HepG2 (cell line): Measurements from ENCODE around the gene CCL5. TPM values are rescaled to one million over a fixed set of nuclear protein-coding genes. Genes with fewer than 3 reads are reported as not detected.

ENCODE experiments used
- ATAC-seq: fragments of 200-7000 bp; cut with Tn5 transposase; 3 replicates; pipeline ENCODE4 v1.9.1; 2020; ENCODE audit warnings: mild to moderate bottlenecking, moderate library complexity
- BruUV-seq: library from RNA; stranded (reverse); fragments of 400-500 nt; replicated peaks from 2 replicates; lab custom pipeline; 2021; lab: Mats Ljungman, UMichigan
- CTCF ChIA-PET: fragments of 300-600 bp; formaldehyde crosslinking; extraction: SDS; loops from one replicate; lab custom pipeline; 2021; ENCODE audit warnings: low total read pairs, inconsistent platforms, low intra/inter-chr PET ratio; lab: Yijun Ruan, JAX
- POLR2A ChIA-PET: fragments of 350-600 bp; sonication (Branson Sonifier 250); formaldehyde crosslinking; loops from one replicate; lab custom pipeline; 2020; ENCODE audit warnings: antibody characterized with exemption, inconsistent platforms; lab: Yijun Ruan, JAX
- DNase-seq: peaks from one replicate; pipeline ENCODE4 v3.0.0-alpha.2; 2015; ENCODE audit warnings: low spot score
- FAIRE-seq: peaks from 3 replicates; lab custom pipeline; 2011; peaks lifted over from hg19 to GRCh38; lab: Jason Lieb, UNC
- H2AFZ ChIP-seq: one replicate; pipeline ENCODE4 v1.6.1; 2011; ENCODE audit warnings: low read length, inconsistent platforms
- H3K27ac ChIP-seq: fragments of 300-600 bp; 3 replicates; pipeline ENCODE4 v1.8.0; 2011; ENCODE audit warnings: mixed run types, mild to moderate bottlenecking, mixed read lengths, low read length, inconsistent platforms; ENCODE audit not compliant: insufficient read depth; ENCODE audit errors: extremely low read length
- H3K27me3 ChIP-seq, 2 experiments: fragments of 200-600 bp in 1 of 2; 2 replicates in 1 of 2; 3 replicates in 1 of 2; pipeline versions ENCODE4 v1.6.0 to v1.8.0; 2011; ENCODE audit warnings: low read length in 2 of 2, mild to moderate bottlenecking in 2 of 2, moderate library complexity in 2 of 2, inconsistent platforms in 1 of 2; ENCODE audit not compliant: insufficient read depth in 2 of 2, control insufficient read depth in 1 of 2
- H3K36me3 ChIP-seq, 2 experiments: fragments of 200-600 bp in 1 of 2; replicated peaks in 1 of 2; 2 replicates in 1 of 2; 3 replicates in 1 of 2; pipeline versions ENCODE4 v1.5.1 to v1.8.0; 2011; ENCODE audit warnings: low read length in 2 of 2, inconsistent platforms in 1 of 2; ENCODE audit not compliant: insufficient read depth in 2 of 2, control insufficient read depth in 1 of 2
- H3K4me1 ChIP-seq: 2 replicates; pipeline ENCODE4 v1.5.1; 2012; ENCODE audit warnings: low read length, inconsistent platforms; ENCODE audit not compliant: insufficient read depth
- H3K4me2 ChIP-seq: 2 replicates; pipeline ENCODE4 v1.6.0; 2011; ENCODE audit warnings: low read depth, low read length, inconsistent platforms
- H3K4me3 ChIP-seq, 3 experiments: fragments of 200-600 bp in 1 of 3; sonication (generic), shearing (Covaris generic) in 1 of 3; replicated peaks in 1 of 3; 2 replicates each; pipeline ENCODE4 v1.5.1; 2011 to 2016; ENCODE audit warnings: low read length in 3 of 3, inconsistent platforms in 2 of 3, low read depth in 2 of 3, mild to moderate bottlenecking in 2 of 3, control low read depth in 1 of 3, mixed read lengths in 1 of 3; ENCODE audit not compliant: insufficient read depth in 1 of 3
- H3K79me2 ChIP-seq: one replicate; pipeline ENCODE4 v1.6.1; 2011; ENCODE audit warnings: low read length, inconsistent platforms; ENCODE audit not compliant: insufficient read depth
- H3K9ac ChIP-seq: 2 replicates; pipeline ENCODE4 v1.6.0; 2011; ENCODE audit warnings: mild to moderate bottlenecking, low read depth, low read length, inconsistent platforms; ENCODE audit not compliant: insufficient read depth
- H3K9me3 ChIP-seq: 2 replicates; pipeline ENCODE4 v1.5.1; 2012; ENCODE audit warnings: mild to moderate bottlenecking, low read length
- H4K20me1 ChIP-seq: 2 replicates; pipeline ENCODE4 v1.6.0; 2011; ENCODE audit warnings: inconsistent platforms, mild to moderate bottlenecking, low read length, moderate library complexity; ENCODE audit not compliant: insufficient read depth
- AGO2 ChIP-seq: fragments of 200-400 bp; formaldehyde crosslinking; optimal IDR thresholded peaks from 2 replicates; pipeline ENCODE3; 2017; ENCODE audit warnings: mild to moderate bottlenecking, low read depth, low read length, moderate library complexity
- CENPT ChIP-seq: sonication (generic); formaldehyde crosslinking; IDR thresholded peaks from 2 replicates; pipeline ENCODE4 v1.8.0; 2022; ENCODE audit warnings: low read depth, mild to moderate bottlenecking, moderate library complexity, missing genetic modification reagents
- FOXA3 ChIP-seq: IDR thresholded peaks from 2 replicates; pipeline ENCODE4 v1.6.1; 2016; ENCODE audit warnings: missing genetic modification reagents, missing compliant biosample characterization
- HMG20B ChIP-seq: conservative IDR thresholded peaks from 2 replicates; pipeline ENCODE4 v1.6.1; 2016; ENCODE audit warnings: missing genetic modification reagents, missing compliant biosample characterization
- HNF4A ChIP-seq: sonication (generic); formaldehyde crosslinking; IDR thresholded peaks from 2 replicates; pipeline ENCODE4 v1.4.0; 2020; ENCODE audit warnings: missing genetic modification reagents
- HNRNPK ChIP-seq: fragments of 200-400 bp; formaldehyde crosslinking; IDR thresholded peaks from 2 replicates; pipeline ENCODE4 v1.6.1; 2018; ENCODE audit warnings: low read length, low read depth, moderate library complexity, mild to moderate bottlenecking; ENCODE audit not compliant: poor library complexity, severe bottlenecking
- NFIB ChIP-seq: sonication (generic); formaldehyde crosslinking; IDR thresholded peaks from 2 replicates; pipeline ENCODE4 v1.9.0; 2021; ENCODE audit warnings: missing genetic modification reagents, mild to moderate bottlenecking, borderline replicate concordance
- PLRG1 ChIP-seq: fragments of 450-650 bp; conservative IDR thresholded peaks from 2 replicates; pipeline ENCODE4 v1.6.1; 2016
- POLR2G ChIP-seq: fragments of 200-400 bp; formaldehyde crosslinking; IDR thresholded peaks from 2 replicates; pipeline ENCODE4 v1.6.1; 2018; ENCODE audit warnings: mild to moderate bottlenecking, low read depth, low read length, moderate library complexity
- PRPF4 ChIP-seq: fragments of 200-400 bp; formaldehyde crosslinking; IDR thresholded peaks from 2 replicates; pipeline ENCODE4 v1.6.1; 2016; ENCODE audit warnings: low read length, low read depth; ENCODE audit not compliant: poor library complexity, severe bottlenecking
- RARA ChIP-seq: IDR thresholded peaks from 2 replicates; pipeline ENCODE4 v1.6.1; 2016; ENCODE audit warnings: missing genetic modification reagents, missing compliant biosample characterization
- SETDB1 ChIP-seq: sonication (generic); formaldehyde crosslinking; IDR thresholded peaks from 2 replicates; pipeline ENCODE4 v1.5.1; 2020; ENCODE audit warnings: missing genetic modification reagents, mild to moderate bottlenecking, borderline replicate concordance
- ZNF124 ChIP-seq: sonication (generic); formaldehyde crosslinking; IDR thresholded peaks from 2 replicates; pipeline ENCODE4 v1.4.0; 2020; ENCODE audit warnings: missing genetic modification reagents
- ZSCAN31 ChIP-seq: sonication (generic); formaldehyde crosslinking; IDR thresholded peaks from 2 replicates; pipeline ENCODE4 v1.5.0; 2020; ENCODE audit warnings: low read depth, mild to moderate bottlenecking, missing genetic modification reagents
- WGBS: methylation state at CpG from one replicate; pipeline ENCODE4 v1.1.6; 2017; ENCODE audit warnings: low lambda C conversion rate; 5-methylcytosine and 5-hydroxymethylcytosine counted together
- in situ Hi-C: cut with HindIII; loops from 2 replicates; pipeline ENCODE4 v1.10.0; 2017; ENCODE audit warnings: low pct_unique_long_range_greater_than_20kb; ENCODE audit not compliant: extremely low pct_ligation_motif_present
- intact Hi-C: fragments of 100-400 bp; cut with micrococcal nuclease; formaldehyde crosslinking; loops from one replicate; pipeline ENCODE4 v1.10.0; 2022; ENCODE audit not compliant: unreplicated experiment
- polyA plus RNA-seq, 8 experiments: library from polyadenylated mRNA; depleted of rRNA in 3 of 8; stranded (reverse) in 7 of 8; unstranded in 1 of 8; fragments of >200 nt; fragmentation: Illumina TruSeq in 4 of 8; extraction: Trizol in 4 of 8; gene quantifications; 2 replicates each; pipeline versions ENCODE4 v1.2.1 to v1.2.3, GENCODE V29; 2011 to 2016; ENCODE audit warnings: low read depth in 4 of 8, missing spikeins in 1 of 8, mixed read lengths in 1 of 8; ENCODE audit not compliant: insufficient read depth in 1 of 8
- total RNA-seq, 5 experiments: library from RNA; depleted of rRNA; stranded (reverse); fragments of >200 nt; fragmentation: Illumina TruSeq; extraction: Trizol; gene quantifications; 2 replicates each; pipeline ENCODE4 v1.2.3, GENCODE V29; 2016; ENCODE audit warnings: low read depth in 1 of 5
- TF ChIP-seq, protein P1 (sequence below): sonication (generic); formaldehyde crosslinking; conservative IDR thresholded peaks from 2 replicates; pipeline ENCODE4 v1.4.0; 2020; ENCODE audit warnings: mild to moderate bottlenecking, missing genetic modification reagents, moderate library complexity
- TF ChIP-seq, protein P2 (sequence below), 2 experiments: fragments of 450-650 bp in 1 of 2; sonication (generic) in 1 of 2; formaldehyde crosslinking; IDR thresholded peaks; 2 replicates each; pipeline versions ENCODE4 v1.5.0 to v1.8.0; 2020 to 2022; ENCODE audit warnings: mild to moderate bottlenecking in 1 of 2, missing genetic modification reagents in 1 of 2

The CCL5 gene
- total and polyA plus RNA-seq, 2 of the 13 experiments (the other 11 are each of a cell fraction or from before 2014, with no cell fraction given): 0.13 to 0.29 TPM

DNA sequence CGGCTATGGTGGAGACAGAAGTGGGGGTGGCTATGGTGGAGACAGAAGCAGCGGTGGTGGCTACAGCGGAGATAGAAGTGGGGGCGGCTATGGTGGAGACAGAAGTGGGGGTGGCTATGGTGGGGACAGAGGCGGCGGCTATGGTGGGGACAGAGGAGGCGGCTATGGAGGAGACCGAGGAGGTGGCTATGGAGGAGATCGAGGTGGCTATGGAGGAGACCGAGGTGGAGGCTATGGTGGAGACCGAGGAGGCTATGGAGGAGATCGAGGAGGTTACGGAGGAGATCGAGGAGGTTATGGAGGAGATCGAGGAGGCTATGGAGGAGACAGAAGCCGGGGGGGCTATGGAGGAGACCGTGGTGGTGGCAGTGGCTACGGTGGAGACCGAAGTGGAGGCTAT lies 35.6 kb downstream of the CCL5 start:
- no peak for FAIRE-seq
- Histone ChIP-seq H3K9me3 (no peaks in the 10 kb centered on the region), H3K4me2 (no peak overlapping the region), H3K36me3 (peaks cover 15 to 56% of the 10 kb centered on the region in 2 experiments), H4K20me1 (0 out of 2 replicates have a peak, but pooled peaks cover 5% of the 10 kb centered on the region), H2AFZ (no peak overlapping the region), H3K4me1 (peaks cover 34% of the 10 kb centered on the region), H3K4me3 (no peak overlapping the region), H3K79me2 (no peaks in the 10 kb centered on the region), H3K9ac (no peak overlapping the region), H3K27ac (no peak overlapping the region), H3K27me3 (no peaks in the 10 kb centered on the region)
- DNase-seq: no peak
- POLR2A ChIA-PET: no interaction called here
- ATAC-seq: no peak
- in situ Hi-C loops (no loop called here), intact Hi-C loops (no loop called here)
- CTCF ChIA-PET: no interaction called here
- 98% methylated on average over 19 of the region's 19 CpGs for WGBS
- TSS peak; percentile 67 for BruUV-seq
- TF ChIP-seq PRPF4 (peak; percentile 21), AGO2 (peak; percentile 45), ZNF124 (CRISPR knock-in tag) (no peak), POLR2G (0 out of 2 replicates have a peak, but pooled peaks have one; percentile 25)

DNA sequence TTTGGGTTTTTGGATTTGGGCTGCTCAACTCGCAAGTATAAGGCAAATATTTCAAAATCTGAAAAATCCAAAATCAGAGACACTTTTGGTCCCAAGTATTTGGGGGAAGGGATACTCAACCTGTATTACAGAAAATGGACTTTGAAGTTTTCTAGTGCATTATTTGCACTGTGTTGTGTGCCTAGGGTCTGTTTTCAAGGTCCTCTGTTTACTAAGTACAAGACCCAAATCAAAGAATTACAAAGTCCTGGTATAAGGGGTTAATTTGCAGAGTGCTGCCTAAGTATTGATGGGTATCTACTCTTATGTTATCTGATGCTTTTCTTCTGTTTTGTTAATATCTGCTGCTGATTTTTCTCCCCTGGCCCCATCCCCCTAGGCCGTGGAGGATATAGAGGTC lies 36.5 kb downstream of the CCL5 start:
- H3K9me3 ChIP-seq: no peaks in the 10 kb centered on the region
- FAIRE-seq: no peak
- H3K4me1 ChIP-seq: peaks cover 34% of the 10 kb centered on the region
- ATAC-seq: no peak
- ChIA-PET POLR2A (no interaction called here), CTCF (no interaction called here)
- peaks cover 15 to 57% of the 10 kb centered on the region in 2 experiments for H3K36me3 ChIP-seq
- H3K4me2 ChIP-seq: no peak overlapping the region
- in situ Hi-C loops (no loop called here), intact Hi-C loops (no loop called here)
- H3K79me2 ChIP-seq: no peaks in the 10 kb centered on the region
- no peak overlapping the region for H3K4me3 ChIP-seq
- no peak overlapping the region for H3K27ac ChIP-seq
- H3K9ac ChIP-seq: no peak overlapping the region
- no TSS peak for BruUV-seq
- no peak for DNase-seq
- H2AFZ ChIP-seq: no peak overlapping the region
- WGBS: 98% methylated on average over 2 of the region's 2 CpGs
- H4K20me1 ChIP-seq: 0 out of 2 replicates have a peak, but pooled peaks cover 5% of the 10 kb centered on the region
- no peaks in the 10 kb centered on the region for H3K27me3 ChIP-seq
- TF ChIP-seq ZNF124 (CRISPR knock-in tag) (no peak), ZSCAN31 (CRISPR knock-in tag) (no peak), PLRG1 (no peak), SETDB1 (CRISPR knock-in tag) (no peak), HNF4A (CRISPR knock-in tag) (peak; percentile 55), NFIB (CRISPR knock-in tag) (no peak), CENPT (no peak), HMG20B (no peak), RARA (CRISPR knock-in tag) (no peak), FOXA3 (CRISPR knock-in tag) (0 out of 2 replicates have a peak, but pooled peaks have one; percentile 6), HNRNPK (no peak)
- TF ChIP-seq, protein P1, sequence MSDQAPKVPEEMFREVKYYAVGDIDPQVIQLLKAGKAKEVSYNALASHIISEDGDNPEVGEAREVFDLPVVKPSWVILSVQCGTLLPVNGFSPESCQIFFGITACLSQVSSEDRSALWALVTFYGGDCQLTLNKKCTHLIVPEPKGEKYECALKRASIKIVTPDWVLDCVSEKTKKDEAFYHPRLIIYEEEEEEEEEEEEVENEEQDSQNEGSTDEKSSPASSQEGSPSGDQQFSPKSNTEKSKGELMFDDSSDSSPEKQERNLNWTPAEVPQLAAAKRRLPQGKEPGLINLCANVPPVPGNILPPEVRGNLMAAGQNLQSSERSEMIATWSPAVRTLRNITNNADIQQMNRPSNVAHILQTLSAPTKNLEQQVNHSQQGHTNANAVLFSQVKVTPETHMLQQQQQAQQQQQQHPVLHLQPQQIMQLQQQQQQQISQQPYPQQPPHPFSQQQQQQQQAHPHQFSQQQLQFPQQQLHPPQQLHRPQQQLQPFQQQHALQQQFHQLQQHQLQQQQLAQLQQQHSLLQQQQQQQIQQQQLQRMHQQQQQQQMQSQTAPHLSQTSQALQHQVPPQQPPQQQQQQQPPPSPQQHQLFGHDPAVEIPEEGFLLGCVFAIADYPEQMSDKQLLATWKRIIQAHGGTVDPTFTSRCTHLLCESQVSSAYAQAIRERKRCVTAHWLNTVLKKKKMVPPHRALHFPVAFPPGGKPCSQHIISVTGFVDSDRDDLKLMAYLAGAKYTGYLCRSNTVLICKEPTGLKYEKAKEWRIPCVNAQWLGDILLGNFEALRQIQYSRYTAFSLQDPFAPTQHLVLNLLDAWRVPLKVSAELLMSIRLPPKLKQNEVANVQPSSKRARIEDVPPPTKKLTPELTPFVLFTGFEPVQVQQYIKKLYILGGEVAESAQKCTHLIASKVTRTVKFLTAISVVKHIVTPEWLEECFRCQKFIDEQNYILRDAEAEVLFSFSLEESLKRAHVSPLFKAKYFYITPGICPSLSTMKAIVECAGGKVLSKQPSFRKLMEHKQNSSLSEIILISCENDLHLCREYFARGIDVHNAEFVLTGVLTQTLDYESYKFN (CRISPR knock-in tag): 0 out of 2 replicates have a peak, but pooled peaks have one; percentile 53
- TF ChIP-seq, protein P2, sequence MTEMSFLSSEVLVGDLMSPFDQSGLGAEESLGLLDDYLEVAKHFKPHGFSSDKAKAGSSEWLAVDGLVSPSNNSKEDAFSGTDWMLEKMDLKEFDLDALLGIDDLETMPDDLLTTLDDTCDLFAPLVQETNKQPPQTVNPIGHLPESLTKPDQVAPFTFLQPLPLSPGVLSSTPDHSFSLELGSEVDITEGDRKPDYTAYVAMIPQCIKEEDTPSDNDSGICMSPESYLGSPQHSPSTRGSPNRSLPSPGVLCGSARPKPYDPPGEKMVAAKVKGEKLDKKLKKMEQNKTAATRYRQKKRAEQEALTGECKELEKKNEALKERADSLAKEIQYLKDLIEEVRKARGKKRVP (CRISPR knock-in tag; IDR thresholded peaks at IDR 0.05): no peak
